Esophagus muscularis mucosa (tissue), 4 donors: Measurements from ENCODE around the gene POTEF.
"Not testable (repeated sequence)": the region's sequence is repeated elsewhere in the genome, so short reads cannot be mapped to it uniquely, and the experiment has no call there.

Source experiments
- CTCF ChIP-seq, 3 experiments: fragments of 200-600 bp in 2 of 3; fragments of 450-650 bp in 1 of 3; sonication (generic) in 2 of 3; IDR thresholded peaks; one replicate each; pipeline ENCODE4 v1.5.1; 2017 to 2019; ENCODE audit warnings: antibody characterized with exemption in 3 of 3, mild to moderate bottlenecking in 2 of 3, moderate library complexity in 1 of 3
- EP300 ChIP-seq: sonication (generic); formaldehyde crosslinking; IDR thresholded peaks from one replicate; pipeline ENCODE4 v1.6.1; 2017; ENCODE audit warnings: antibody characterized with exemption
- POLR2A ChIP-seq: fragments of 450-650 bp; IDR thresholded peaks from one replicate; pipeline ENCODE4 v1.6.1; 2017; ENCODE audit warnings: antibody characterized with exemption, moderate library complexity, mild to moderate bottlenecking, low read depth
- POLR2AphosphoS5 ChIP-seq, 2 donors: sonication (generic); formaldehyde crosslinking; IDR thresholded peaks; one replicate each; pipeline ENCODE4 v1.6.1; 2017; ENCODE audit warnings: antibody characterized with exemption in 2 of 2

- TF ChIP-seq POLR2A; POLR2AphosphoS5 (IDR thresholded peaks at IDR 0.05); CTCF (IDR thresholded peaks at IDR 0.05); EP300: not testable (repeated sequence)
Measured at GRCh38 chr2:130056336-130056735, 72.7 kb downstream of the POTEF start.
